Measurements from ENCODE around the gene SLC37A4.

DNA sequence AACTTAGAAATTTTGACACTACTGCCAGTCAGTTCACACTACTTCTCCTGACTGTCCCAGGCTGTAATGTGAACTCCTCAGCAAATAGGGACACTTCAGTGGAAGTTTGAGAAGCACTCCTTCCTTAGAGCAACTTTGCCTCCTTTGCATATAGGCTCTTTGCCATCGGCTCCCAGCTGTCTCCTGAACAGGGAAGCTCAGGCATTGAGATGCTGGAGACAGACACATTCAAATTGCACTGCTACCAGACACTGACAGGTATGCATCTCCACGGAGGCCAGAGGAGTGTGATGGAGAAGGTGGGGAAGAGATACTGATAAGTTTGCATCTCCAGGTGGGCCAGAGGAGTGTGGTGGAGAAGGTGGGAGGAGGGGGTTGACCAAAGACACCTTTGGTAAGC, 10.7 kb downstream of the SLC37A4 start:
- TF ChIP-seq POLR2A (IDR thresholded peaks at IDR 0.05; ENCODE audit: low read length) (no peak), HDAC2 (IDR thresholded peaks at IDR 0.05) (no peak), SREBF2 (IDR thresholded peaks at IDR 0.05) (no peak), CTCF (IDR thresholded peaks at IDR 0.05) (no peak), ESRRA (IDR thresholded peaks at IDR 0.05; ENCODE audit: borderline replicate concordance, low read length) (no peak), EHMT2 (IDR thresholded peaks at IDR 0.05; ENCODE audit: low read depth) (no peak), CHD2 (IDR thresholded peaks at IDR 0.05; ENCODE audit: low read length, partially characterized antibody) (no peak)
- TF ChIP-seq, protein P1, sequence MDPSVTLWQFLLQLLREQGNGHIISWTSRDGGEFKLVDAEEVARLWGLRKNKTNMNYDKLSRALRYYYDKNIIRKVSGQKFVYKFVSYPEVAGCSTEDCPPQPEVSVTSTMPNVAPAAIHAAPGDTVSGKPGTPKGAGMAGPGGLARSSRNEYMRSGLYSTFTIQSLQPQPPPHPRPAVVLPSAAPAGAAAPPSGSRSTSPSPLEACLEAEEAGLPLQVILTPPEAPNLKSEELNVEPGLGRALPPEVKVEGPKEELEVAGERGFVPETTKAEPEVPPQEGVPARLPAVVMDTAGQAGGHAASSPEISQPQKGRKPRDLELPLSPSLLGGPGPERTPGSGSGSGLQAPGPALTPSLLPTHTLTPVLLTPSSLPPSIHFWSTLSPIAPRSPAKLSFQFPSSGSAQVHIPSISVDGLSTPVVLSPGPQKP (IDR thresholded peaks at IDR 0.05; ENCODE audit: low read depth, low read length): no peak

Measured in A549 (cell line).